ENCODE data around the gene MOB1A.

GRCh38 chr2:74155830-74156229, 22.8 kb downstream of the MOB1A start:
- no peak for TF ChIP-seq CTCF (IDR thresholded peaks at IDR 0.05 in 2 of 3, conservative IDR thresholded peaks at IDR 0.05 in 1 of 3; ENCODE audit: borderline replicate concordance in 1 of 3, insufficient read depth in 1 of 3, low read depth in 2 of 3, low read length in 2 of 3)
- TF ChIP-seq MAX (IDR thresholded peaks at IDR 0.05): no peak
- TF ChIP-seq RAD21 (IDR thresholded peaks at IDR 0.05; ENCODE audit: low read depth): no peak
- no peak for TF ChIP-seq POLR2A (IDR thresholded peaks at IDR 0.05; ENCODE audit: borderline replicate concordance, extremely low read depth, insufficient read depth, insufficient read length)
- no peak for TF ChIP-seq EZH2 (IDR thresholded peaks at IDR 0.05)
- TF ChIP-seq YY1 (IDR thresholded peaks at IDR 0.05; ENCODE audit: extremely low read depth, insufficient replicate concordance, low read depth, low read length): no peak
- no peak for TF ChIP-seq POLR2AphosphoS5 (IDR thresholded peaks at IDR 0.05; ENCODE audit: low read depth, low read length)
- no peak for TF ChIP-seq JUND (IDR thresholded peaks at IDR 0.05)
- no peak for TF ChIP-seq SP1 (IDR thresholded peaks at IDR 0.05; ENCODE audit: low read depth)
- no peak for TF ChIP-seq SRF (IDR thresholded peaks at IDR 0.05; ENCODE audit: low read depth)
- TF ChIP-seq EZH2phosphoT487 (IDR thresholded peaks at IDR 0.05; ENCODE audit: borderline replicate concordance): no peak
